Glutamatergic neuron (in vitro differentiated cells): ENCODE measurements around the gene SNX9. TPM values are rescaled to one million over a fixed set of nuclear protein-coding genes. Genes with fewer than 3 reads are reported as not detected.

Experiments
- DNase-seq: peaks from one replicate; pipeline ENCODE4 v3.0.0; 2022
- H3K27ac Mint-ChIP-seq: one replicate; pipeline ENCODE4 v1.8.0; 2020; ENCODE audit warnings: mild to moderate bottlenecking, mixed read lengths, inconsistent platforms; ENCODE audit not compliant: unreplicated experiment
- H3K27me3 Mint-ChIP-seq: one replicate; pipeline ENCODE4 v1.8.0; 2020; ENCODE audit warnings: mild to moderate bottlenecking, moderate library complexity, mixed read lengths, inconsistent platforms; ENCODE audit not compliant: unreplicated experiment
- H3K36me3 Mint-ChIP-seq: one replicate; pipeline ENCODE4 v1.8.0; 2020; ENCODE audit warnings: mild to moderate bottlenecking, mixed read lengths, inconsistent platforms; ENCODE audit not compliant: unreplicated experiment
- H3K4me1 Mint-ChIP-seq: one replicate; pipeline ENCODE4 v1.8.0; 2020; ENCODE audit warnings: mild to moderate bottlenecking, low read depth, mixed read lengths, inconsistent platforms; ENCODE audit not compliant: unreplicated experiment
- H3K4me3 Mint-ChIP-seq: one replicate; pipeline ENCODE4 v1.8.0; 2020; ENCODE audit warnings: mild to moderate bottlenecking, mixed read lengths, inconsistent platforms; ENCODE audit not compliant: unreplicated experiment
- H3K9me3 Mint-ChIP-seq: one replicate; pipeline ENCODE4 v1.8.0; 2020; ENCODE audit warnings: mild to moderate bottlenecking, moderate library complexity, mixed read lengths, inconsistent platforms; ENCODE audit not compliant: unreplicated experiment
- total RNA-seq: library from RNA; stranded (reverse); fragmentation: NEBNext Ultra II Directional; extraction: Animal tissue kit (Norgen Biotek cat#: 25700); gene quantifications from one replicate; pipeline ENCODE4 v1.2.1, GENCODE V29; 2021; ENCODE audit not compliant: unreplicated experiment
- TF ChIP-seq, protein P1 (sequence below): fragments of 200-600 bp; sonication (generic); IDR thresholded peaks from one replicate; pipeline ENCODE4 v1.5.0; 2021; ENCODE audit not compliant: partially characterized antibody, unreplicated experiment

The SNX9 gene
- total RNA-seq, 1 donor from 2014 or later = 45.7 TPM

DNA sequence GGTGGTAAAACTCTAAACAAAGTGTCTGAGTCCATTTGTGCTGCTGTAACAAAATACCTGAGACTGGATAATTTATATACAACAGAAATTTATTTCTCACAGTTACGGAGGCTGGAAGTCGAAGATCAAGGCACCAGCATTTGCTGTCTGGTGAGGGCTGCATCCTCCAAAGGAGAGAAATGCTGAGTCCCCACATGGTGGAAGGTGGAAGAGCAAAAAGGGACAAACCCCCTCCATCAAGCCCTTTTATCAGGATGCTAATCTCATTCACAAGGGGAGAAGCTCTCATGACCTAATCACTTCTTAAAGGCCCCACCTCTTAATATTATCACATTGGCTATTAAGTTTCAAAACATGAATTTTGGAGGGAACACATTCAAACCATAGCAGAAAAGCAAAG, 102.7 kb downstream of the SNX9 start:
- no peaks in the 10 kb centered on the region for H3K9me3 Mint-ChIP-seq
- peak overlapping the region; percentile 15 for H3K27ac Mint-ChIP-seq

DNA sequence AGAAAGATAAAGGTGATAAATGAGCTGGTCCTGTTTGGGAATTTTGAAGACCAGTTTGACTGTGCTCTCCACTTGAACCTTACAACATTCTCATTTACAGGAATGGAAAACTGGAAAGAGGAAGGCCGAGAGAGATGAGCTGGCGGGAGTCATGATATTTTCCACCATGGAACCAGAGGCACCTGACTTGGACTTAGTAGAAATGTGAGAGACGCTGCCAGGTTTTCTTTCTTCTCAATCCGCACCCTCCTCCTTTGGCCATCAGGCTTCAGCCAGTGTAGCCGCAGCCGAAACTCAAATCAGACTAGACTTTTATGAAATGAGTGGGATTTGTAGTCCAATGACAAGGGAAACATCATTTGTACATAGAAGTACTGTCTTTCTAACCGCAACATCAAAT, 104.0 kb downstream of the SNX9 start:
- Mint-ChIP-seq H3K4me3 (no peak overlapping the region), H3K36me3 (peaks cover 9% of the 10 kb centered on the region), H3K4me1 (no peaks in the 10 kb centered on the region), H3K27ac (no peak overlapping the region), H3K27me3 (peaks cover 4% of the 10 kb centered on the region), H3K9me3 (no peaks in the 10 kb centered on the region)
- TF ChIP-seq, protein P1, sequence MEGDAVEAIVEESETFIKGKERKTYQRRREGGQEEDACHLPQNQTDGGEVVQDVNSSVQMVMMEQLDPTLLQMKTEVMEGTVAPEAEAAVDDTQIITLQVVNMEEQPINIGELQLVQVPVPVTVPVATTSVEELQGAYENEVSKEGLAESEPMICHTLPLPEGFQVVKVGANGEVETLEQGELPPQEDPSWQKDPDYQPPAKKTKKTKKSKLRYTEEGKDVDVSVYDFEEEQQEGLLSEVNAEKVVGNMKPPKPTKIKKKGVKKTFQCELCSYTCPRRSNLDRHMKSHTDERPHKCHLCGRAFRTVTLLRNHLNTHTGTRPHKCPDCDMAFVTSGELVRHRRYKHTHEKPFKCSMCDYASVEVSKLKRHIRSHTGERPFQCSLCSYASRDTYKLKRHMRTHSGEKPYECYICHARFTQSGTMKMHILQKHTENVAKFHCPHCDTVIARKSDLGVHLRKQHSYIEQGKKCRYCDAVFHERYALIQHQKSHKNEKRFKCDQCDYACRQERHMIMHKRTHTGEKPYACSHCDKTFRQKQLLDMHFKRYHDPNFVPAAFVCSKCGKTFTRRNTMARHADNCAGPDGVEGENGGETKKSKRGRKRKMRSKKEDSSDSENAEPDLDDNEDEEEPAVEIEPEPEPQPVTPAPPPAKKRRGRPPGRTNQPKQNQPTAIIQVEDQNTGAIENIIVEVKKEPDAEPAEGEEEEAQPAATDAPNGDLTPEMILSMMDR = no peak
- DNase-seq = no peak

More for the DNA sequence above, 102.7 kb downstream of the SNX9 start:
- TF ChIP-seq, protein P1 = no peak
- no peak for DNase-seq
- H3K27me3 Mint-ChIP-seq = peaks cover 4% of the 10 kb centered on the region
- no peak overlapping the region for H3K4me3 Mint-ChIP-seq
- peaks cover 9% of the 10 kb centered on the region for H3K36me3 Mint-ChIP-seq
- H3K4me1 Mint-ChIP-seq = no peaks in the 10 kb centered on the region

DNA sequence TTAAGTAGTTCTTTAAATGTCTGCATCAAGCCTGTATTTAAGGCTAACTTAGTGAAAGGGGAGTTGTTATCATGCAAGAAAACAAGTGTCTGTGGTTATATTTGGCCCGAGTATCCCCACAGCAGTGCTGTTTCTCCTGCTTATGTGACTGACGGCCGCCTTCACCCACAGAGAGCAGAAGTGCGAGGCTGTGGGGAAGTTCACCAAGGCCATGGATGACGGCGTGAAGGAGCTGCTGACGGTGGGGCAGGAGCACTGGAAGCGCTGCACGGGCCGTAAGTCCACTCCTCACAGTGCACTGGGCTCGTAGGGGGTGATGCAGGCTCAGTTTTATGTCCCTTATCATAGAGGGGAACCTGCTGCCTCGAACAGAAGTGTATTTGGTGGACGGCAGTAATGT, 105.4 kb downstream of the SNX9 start:
- no peaks in the 10 kb centered on the region for H3K4me1 Mint-ChIP-seq
- DNase-seq = no peak
- H3K27me3 Mint-ChIP-seq = peaks cover 4% of the 10 kb centered on the region
- H3K9me3 Mint-ChIP-seq = peaks cover 2% of the 10 kb centered on the region
- H3K4me3 Mint-ChIP-seq = no peak overlapping the region
- no peak overlapping the region for H3K27ac Mint-ChIP-seq
- peaks cover 8% of the 10 kb centered on the region for H3K36me3 Mint-ChIP-seq
- TF ChIP-seq, protein P1 = no peak

DNA sequence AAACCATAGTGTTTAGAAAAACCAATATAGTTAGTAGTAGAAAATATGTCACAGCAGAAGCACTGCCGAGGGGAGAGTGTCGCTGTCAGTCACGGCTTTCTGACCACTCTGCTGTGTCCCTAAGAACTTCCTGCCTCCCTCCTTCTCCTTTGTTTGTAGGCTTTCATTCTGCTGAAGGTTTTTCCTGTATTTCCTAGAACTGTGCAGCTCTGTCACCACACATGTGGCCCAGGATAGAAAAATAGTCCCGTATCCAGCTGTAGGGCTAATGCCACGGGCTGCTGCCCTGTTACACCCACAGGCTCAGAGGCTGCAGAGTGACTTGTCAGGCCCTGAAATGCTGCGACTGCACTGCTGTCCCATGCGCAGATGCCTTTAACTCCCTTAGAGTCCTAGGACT, 106.0 kb downstream of the SNX9 start:
- DNase-seq = no peak
- Mint-ChIP-seq H3K36me3 (peaks cover 4% of the 10 kb centered on the region), H3K4me3 (no peak overlapping the region), H3K9me3 (peaks cover 2% of the 10 kb centered on the region), H3K27me3 (peaks cover 2% of the 10 kb centered on the region), H3K4me1 (no peaks in the 10 kb centered on the region), H3K27ac (no peak overlapping the region)
- TF ChIP-seq, protein P1 = no peak

DNA sequence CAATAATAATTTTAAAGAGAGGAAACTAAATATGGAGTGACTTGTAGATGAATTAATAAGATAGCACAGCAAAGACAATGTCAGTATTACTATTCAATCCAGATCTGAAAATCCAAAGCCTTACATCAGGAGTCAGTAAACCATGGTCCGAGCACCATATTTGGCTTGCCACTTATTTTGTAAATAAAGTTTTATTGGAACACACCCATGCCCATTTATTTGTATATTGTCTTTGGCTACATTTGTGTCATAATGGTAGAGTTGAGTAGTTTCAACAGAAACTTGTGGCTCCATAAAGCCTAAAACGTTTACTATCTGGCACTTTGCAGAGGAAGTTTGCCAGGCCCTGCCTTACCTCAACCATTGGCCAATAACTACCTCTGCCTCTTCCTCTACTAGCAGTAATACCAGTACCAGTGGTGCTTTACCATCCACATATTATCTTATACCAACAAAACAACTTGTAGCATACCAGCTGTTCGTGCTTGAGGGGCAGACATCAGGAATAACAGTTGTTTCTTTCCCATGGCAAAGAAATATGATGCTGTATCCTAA, 106.8 kb downstream of the SNX9 start:
- H3K36me3 Mint-ChIP-seq = peaks cover 4% of the 10 kb centered on the region
- TF ChIP-seq, protein P1 = no peak
- H3K4me3 Mint-ChIP-seq = no peak overlapping the region
- no peak overlapping the region for H3K27ac Mint-ChIP-seq
- peaks cover 2% of the 10 kb centered on the region for H3K9me3 Mint-ChIP-seq
- H3K27me3 Mint-ChIP-seq = peaks cover 2% of the 10 kb centered on the region
- no peak for DNase-seq
- H3K4me1 Mint-ChIP-seq = no peaks in the 10 kb centered on the region
